ENCODE data around the gene FRMD8.
A peak's percentile ranks its signal among the peaks of the same experiment; 100 is the strongest.
"Not testable (repeated sequence)": the region's sequence is repeated elsewhere in the genome, so short reads cannot be mapped to it uniquely, and the experiment has no call there.

FRMD8 gene

GRCh38 chr11:65438257-65439151 is 52.1 kb downstream of the FRMD8 start:
- no peak for DNase-seq

GRCh38 chr11:65439331-65440181 is 53.1 kb downstream of the FRMD8 start:
- no peak for DNase-seq

GRCh38 chr11:65440831-65441499 is 54.5 kb downstream of the FRMD8 start:
- DNase-seq: no peak

GRCh38 chr11:65442842-65443331 is 56.5 kb downstream of the FRMD8 start:
- no peak for DNase-seq

- no peak for DNase-seq
These were observed 58.0 kb downstream of the FRMD8 start for GRCh38 chr11:65444314-65445051.

- DNase-seq: no peak
These were observed 58.7 kb downstream of the FRMD8 start for GRCh38 chr11:65445101-65445603.

GRCh38 chr11:65445604-65446445 is 59.4 kb downstream of the FRMD8 start:
- no peak for DNase-seq

GRCh38 chr11:65446446-65447277 is 60.2 kb downstream of the FRMD8 start:
- DNase-seq: no peak

- DNase-seq: no peak
These were observed 61.6 kb downstream of the FRMD8 start for GRCh38 chr11:65448074-65448417.

- no peak for DNase-seq
These were observed 62.1 kb downstream of the FRMD8 start for GRCh38 chr11:65448418-65449105.

- DNase-seq: not testable (repeated sequence)
These were observed 64.9 kb downstream of the FRMD8 start for GRCh38 chr11:65451301-65451700.

- not testable (repeated sequence) for DNase-seq
These were observed 65.8 kb downstream of the FRMD8 start for GRCh38 chr11:65452259-65452658.

GRCh38 chr11:65452806-65453490 is 66.5 kb downstream of the FRMD8 start:
- peak; percentile 68 for DNase-seq

GRCh38 chr11:65454311-65454695 is 67.9 kb downstream of the FRMD8 start:
- no peak for DNase-seq

GRCh38 chr11:65454696-65455456 is 68.4 kb downstream of the FRMD8 start:
- peak; percentile 68 for DNase-seq

GRCh38 chr11:65456418-65456817 is 70.0 kb downstream of the FRMD8 start:
- no peak for DNase-seq

GRCh38 chr11:65459552-65459951 is 73.1 kb downstream of the FRMD8 start:
- no peak for DNase-seq

Measured in NCI-H510A (cell line).